Hair follicle dermal papilla cell (primary cell): ENCODE data around the gene KRTAP4-8. TPM values are rescaled to one million over a fixed set of nuclear protein-coding genes. Genes with fewer than 3 reads are reported as not detected.

Source experiments
- total RNA-seq: library from RNA; depleted of rRNA; stranded (reverse); fragments of >200 nt; gene quantifications from 2 replicates; pipeline ENCODE4 v1.2.3, GENCODE V29; 2012

The KRTAP4-8 gene
- total RNA-seq = not detected in 2 replicates

DNA sequence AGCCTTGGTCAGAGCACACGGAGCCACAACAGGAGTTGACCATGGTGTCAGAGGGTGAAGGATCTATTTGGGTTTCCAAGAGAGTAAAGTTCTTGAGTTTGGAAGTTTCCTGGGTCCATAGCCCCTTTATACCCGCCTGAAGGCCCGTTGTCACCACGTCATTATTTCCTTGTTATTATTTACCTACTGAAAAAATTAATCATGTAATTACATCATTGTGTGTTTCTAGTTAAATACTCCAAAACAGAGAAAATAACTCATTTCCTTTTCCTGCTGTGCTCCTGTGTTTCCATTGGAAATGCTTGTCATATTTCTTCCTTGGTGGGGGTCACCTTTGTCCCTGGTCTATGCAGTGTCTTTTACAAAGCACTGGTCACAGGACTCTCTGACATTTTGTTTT, at the start of gene KRTAP4-8:
TSS of gene KRTAP4-8 (minus strand) at position 101 of the 400 bp plus-strand sequence. CDS start at position 43, 58 bp downstream.

DNA sequence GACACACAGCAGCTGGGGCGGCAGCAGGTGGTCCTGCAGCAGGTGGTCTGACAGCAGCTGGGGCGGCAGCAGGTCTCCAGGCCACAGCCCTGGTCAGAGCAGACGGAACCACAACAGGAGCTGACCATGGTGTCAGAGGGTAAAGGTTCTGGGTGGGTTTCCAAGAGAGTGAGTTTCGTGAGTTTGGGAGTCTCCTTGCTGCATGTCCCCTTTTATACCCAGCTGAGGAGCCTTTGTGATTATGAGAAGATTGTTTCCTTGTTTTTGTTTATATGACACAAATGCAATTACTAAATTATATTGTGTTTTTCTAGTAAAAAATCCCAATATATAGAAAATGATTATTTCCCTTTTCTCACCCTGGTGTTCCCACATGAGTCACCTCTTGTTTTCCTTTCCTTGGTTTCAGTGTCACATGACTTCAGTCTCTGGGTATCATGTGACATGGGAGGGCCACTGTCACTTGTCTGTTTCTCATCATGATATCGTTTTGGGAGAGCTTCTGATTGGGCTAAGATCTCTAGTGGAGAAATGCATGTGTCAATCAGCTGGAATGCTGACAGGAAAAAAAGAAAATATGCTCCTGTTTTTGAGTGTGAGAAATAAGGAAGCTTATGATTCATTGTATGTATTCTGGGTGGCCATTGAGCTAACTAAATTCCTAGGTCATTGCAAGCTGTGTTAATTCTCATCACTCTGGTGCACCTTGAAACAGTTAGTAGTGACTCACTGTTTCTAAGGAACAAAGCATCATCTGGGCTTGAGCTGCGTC, 42.6 kb upstream of the KRTAP4-8 start, which contains the start of gene KRTAP4-6:
TSS of gene KRTAP4-6 (minus strand) at position 185 of the 772 bp plus-strand sequence. CDS start at position 128, 57 bp downstream.

DNA sequence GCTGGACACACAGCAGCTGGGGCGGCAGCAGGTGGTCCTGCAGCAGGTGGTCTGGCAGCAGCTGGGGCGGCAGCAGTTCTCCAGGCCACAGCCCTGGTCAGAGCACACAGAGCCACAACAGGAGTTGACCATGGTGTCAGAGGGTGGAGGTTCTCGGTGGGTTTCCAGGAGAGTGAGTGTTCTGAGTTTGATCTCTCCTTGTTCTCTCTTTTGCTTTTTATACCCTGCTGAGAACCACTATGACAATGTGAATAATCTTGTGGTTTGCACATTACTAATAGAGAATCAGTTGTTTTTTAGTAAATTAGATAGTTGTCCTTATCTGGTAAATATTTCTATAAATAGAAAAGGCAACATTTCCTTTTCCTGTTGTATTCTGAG, 26.0 kb upstream of the KRTAP4-8 start, which contains the start of gene KRTAP4-12:
TSS of gene KRTAP4-12 (minus strand) at position 192 of the 381 bp plus-strand sequence. CDS start at position 132, 60 bp downstream.

DNA sequence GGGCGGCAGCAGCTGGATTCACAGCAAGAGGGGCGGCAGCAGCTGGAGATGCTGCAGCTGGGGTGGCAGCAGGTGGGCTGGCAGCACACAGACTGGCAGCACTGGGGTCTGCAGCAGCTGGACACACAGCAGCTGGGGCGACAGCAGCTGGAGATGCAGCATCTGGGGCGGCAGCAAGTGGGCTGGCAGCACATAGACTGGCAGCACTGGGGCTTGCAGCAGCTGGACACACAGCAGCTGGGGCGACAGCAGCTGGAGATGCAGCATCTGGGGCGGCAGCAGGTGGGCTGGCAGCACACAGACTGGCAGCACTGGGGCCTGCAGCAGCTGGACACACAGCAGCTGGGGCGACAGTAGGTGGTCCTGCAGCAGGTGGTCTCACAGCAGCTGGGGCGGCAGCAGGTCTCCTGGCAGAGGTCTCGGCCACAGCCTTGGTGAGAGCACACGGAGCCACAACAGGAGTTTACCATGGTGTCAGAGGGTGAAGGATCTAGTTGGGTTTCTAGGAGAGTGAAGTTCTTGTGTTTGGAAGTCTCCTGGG, 20.0 kb upstream of the KRTAP4-8 start, which contains the start of gene KRTAP4-11:
TSS of gene KRTAP4-11 (minus strand) at position 528 of the 541 bp plus-strand sequence. CDS start at position 470, 58 bp downstream.

DNA sequence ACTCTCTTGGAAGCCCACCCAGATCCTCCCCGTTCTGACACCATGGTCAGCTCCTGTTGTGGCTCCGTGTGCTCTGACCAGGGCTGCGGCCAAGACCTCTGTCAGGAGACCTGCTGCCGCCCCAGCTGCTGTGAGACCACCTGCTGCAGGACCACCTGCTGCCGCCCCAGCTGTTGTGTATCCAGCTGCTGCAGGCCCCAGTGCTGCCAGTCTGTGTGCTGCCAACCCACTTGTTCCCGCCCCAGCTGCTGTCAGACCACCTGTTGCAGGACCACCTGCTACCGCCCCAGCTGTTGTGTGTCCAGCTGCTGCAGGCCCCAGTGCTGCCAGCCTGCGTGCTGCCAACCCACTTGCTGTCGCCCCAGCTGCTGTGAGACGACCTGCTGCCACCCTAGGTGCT, 7.4 kb upstream of the KRTAP4-8 start, which contains the start of gene KRTAP4-9:
TSS of gene KRTAP4-9 (plus strand) at position 43 of the 400 bp plus-strand sequence. CDS start at position 43, 0 bp downstream.

DNA sequence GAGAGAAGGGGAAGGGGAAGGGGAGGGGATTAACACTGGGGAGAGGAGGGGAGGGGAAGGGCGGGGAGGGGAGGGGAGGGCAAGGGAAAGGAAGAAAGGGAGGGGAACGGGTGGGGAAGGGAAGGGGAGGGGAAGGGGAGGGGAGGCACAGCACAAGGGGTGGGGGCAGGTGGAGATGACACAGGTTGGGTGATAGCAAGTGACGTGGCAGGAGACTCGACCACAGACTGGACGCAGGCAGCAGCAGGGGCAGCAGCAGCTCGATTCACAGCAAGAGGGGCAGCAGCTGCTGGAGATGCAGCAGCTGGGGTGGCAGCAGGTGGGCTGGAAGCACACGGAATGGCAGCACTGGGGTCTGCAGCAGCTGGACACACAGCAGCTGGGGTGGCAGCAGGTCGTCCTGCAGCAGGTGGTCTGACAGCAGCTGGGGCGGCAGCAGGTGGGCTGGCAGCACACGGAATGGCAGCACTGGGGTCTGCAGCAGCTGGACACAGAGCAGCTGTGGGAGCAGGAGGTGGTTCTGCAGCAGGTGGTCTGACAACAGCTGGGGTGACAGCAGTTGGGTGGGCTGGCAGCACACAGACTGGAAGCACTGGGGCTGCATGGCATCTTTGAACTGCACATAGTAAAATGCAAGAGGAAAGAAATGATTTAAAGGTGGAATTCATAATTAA, 3.8 kb upstream of the KRTAP4-8 start, which contains the start of gene KRTAP4-16:
TSS of gene KRTAP4-16 (minus strand) at position 624 of the 674 bp plus-strand sequence. CDS start at position 624, 0 bp downstream.

DNA sequence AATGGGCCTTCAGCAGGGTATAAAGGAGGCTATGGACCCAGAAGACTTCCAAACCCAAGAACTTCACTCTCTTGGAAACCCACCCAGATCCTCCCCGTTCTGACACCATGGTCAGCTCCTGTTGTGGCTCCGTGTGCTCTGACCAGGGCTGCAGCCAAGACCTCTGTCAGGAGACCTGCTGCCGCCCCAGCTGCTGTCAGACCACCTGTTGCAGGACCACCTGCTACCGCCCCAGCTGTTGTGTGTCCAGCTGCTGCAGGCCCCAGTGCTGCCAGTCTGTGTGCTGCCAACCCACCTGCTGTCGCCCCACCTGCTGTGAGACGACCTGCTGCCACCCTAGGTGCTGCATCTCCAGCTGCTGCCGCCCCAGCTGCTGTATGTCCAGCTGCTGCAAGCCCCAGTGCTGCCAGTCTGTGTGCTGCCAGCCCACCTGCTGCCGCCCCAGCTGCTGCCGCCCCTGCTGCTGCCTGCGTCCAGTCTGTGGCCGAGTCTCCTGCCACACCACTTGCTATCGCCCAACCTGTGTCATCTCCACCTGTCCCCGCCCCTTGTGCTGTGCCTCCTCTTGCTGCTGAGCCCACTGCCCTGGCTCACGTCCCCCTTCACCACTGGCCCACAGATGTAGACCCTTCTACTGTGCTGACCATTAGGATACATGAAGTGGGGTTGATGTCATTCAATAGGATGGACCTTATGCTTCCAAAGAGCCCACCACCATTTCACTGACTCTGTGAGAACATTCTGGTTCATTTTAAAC, 13.7 kb downstream of the KRTAP4-8 start, which contains the start of gene KRTAP4-7:
TSS of gene KRTAP4-7 (plus strand) at position 51 of the 757 bp plus-strand sequence. CDS start at position 108, 57 bp downstream.

DNA sequence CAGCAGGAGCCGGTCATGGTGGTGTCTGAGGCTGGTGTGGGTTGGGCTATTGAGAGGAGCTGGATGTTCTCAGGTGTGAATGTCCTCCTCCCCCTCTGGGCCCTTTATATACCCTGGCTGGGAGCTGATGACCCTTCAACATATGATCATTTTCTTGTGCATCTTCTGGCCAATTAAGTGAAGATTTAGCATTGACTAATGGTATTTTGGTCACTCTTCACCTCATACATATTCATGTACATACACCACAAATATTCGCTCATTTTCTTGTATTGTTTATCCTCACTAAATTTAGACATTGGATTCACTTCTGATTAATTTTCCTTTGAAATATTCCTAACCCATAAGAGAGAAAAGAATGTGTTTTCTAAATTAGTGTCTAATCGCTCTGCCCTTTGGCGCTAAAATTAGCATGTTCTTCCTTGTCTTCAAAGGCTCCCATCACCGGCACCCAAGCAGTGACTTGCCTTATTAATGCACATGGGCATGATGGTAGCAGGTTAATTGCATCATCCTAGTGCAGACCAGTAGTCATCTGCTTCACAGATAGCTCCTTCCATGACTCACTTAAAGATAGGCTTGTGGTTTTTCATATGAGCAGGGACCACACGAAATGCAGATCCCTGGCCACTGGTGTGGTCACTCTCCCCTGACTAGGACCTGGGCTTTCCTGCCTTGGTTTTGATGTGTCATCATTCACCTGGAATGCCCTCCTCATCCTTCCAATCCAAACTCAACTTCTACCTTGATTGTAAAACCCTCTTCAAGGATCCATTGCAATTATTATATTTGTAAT, 31.9 kb downstream of the KRTAP4-8 start, which contains the start of gene KRTAP2-4:
TSS of gene KRTAP2-4 (minus strand) at position 51 of the 796 bp plus-strand sequence. CDS start at position 17, 34 bp downstream.

DNA sequence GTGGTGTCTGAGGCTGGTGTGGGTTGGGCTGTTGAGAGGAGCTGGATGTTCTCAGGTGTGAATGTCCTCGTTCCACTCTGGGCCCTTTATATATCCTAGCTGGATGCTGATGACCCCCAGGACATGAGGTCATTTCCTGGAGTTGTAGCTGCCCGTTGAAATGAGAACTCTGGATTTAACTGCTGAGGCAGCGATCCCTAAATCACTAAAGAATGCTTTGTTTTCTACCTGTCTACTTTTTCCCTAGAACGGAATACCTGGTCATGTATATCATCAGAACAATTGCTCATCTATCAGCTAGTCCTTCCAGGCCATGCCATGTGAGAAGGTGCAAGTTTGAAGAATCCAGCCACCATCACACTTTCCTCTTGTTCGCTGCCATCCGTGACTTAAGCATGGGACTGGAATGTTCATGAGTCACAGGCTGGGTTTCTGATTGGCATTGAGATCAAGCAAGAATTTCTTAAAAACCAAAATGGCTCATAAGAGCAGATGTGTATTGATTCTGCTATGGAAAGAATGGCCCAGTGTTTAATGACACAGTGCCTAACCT, 37.8 kb downstream of the KRTAP4-8 start, which contains the start of gene KRTAP2-3:
TSS of gene KRTAP2-3 (minus strand) at position 63 of the 553 bp plus-strand sequence. CDS start 64 bp downstream, outside the sequence.

DNA sequence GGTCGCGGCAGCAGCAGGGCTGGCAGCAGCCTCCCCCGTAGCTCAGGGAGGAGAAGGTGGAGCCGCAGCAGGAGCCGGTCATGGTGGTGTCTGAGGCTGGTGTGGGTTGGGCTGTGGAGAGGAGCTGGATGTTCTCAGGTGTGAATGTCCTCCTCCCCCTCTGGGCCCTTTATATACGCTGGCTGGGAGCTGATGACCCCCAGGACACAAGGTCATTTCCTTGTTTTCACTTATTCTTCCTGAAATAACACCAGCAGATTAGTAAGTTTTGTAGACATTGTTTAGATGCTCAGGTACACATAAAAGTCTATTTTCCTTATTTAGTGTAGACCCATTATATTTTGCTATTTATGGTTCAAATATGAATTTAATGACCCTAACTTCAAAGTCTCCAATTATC, 42.8 kb downstream of the KRTAP4-8 start, which contains the start of gene KRTAP2-2:
TSS of gene KRTAP2-2 (minus strand) at position 101 of the 400 bp plus-strand sequence. CDS start at position 82, 19 bp downstream.

Other genes with a start within 250 kb of the KRTAP4-8 start
- not detected in 2 replicates for gene KRT12, start 230.9 kb downstream of the KRTAP4-8 start, total RNA-seq
- not detected in 2 replicates for gene KRT20, start 212.9 kb downstream of the KRTAP4-8 start, total RNA-seq
- 0.16 and 0.85 TPM in 2 replicates for gene KRT23, start 160.5 kb downstream of the KRTAP4-8 start, total RNA-seq
- gene KRT39, start 131.2 kb downstream of the KRTAP4-8 start, total RNA-seq = not detected in 2 replicates
- not detected in 2 replicates for gene KRT40, start 113.8 kb downstream of the KRTAP4-8 start, total RNA-seq
- gene KRTAP3-3, start 104.0 kb downstream of the KRTAP4-8 start, total RNA-seq = not detected in 2 replicates
- not detected in 2 replicates for gene KRTAP3-2, start 98.2 kb downstream of the KRTAP4-8 start, total RNA-seq
- gene KRTAP3-1, start 89.0 kb downstream of the KRTAP4-8 start, total RNA-seq = not detected in 2 replicates
- 1.5 and 6.0 TPM in 2 replicates for gene KRTAP1-5, start 70.9 kb downstream of the KRTAP4-8 start, total RNA-seq
- not detected in 2 replicates for gene KRTAP1-4, start 67.9 kb downstream of the KRTAP4-8 start, total RNA-seq
- not detected in 2 replicates for gene KRTAP1-3, start 63.3 kb downstream of the KRTAP4-8 start, total RNA-seq
- not detected in 2 replicates for gene KRTAP1-1, start 56.7 kb downstream of the KRTAP4-8 start, total RNA-seq
- gene KRTAP2-1, start 50.8 kb downstream of the KRTAP4-8 start, total RNA-seq = not detected in 2 replicates
- not detected in 2 replicates for gene KRTAP2-2, start 42.9 kb downstream of the KRTAP4-8 start, total RNA-seq
- gene KRTAP2-3, start 38.0 kb downstream of the KRTAP4-8 start, total RNA-seq = not detected in 2 replicates
- gene KRTAP2-4, start 32.3 kb downstream of the KRTAP4-8 start, total RNA-seq = not detected in 2 replicates
- not detected in 2 replicates for gene KRTAP4-7, start 14.0 kb downstream of the KRTAP4-8 start, total RNA-seq
- not detected in 2 replicates for gene KRTAP4-16, start 4.1 kb upstream of the KRTAP4-8 start, total RNA-seq
- gene KRTAP4-9, start 7.2 kb upstream of the KRTAP4-8 start, total RNA-seq = not detected in 2 replicates
- not detected in 2 replicates for gene KRTAP4-11, start 20.2 kb upstream of the KRTAP4-8 start, total RNA-seq
- gene KRTAP4-12, start 26.0 kb upstream of the KRTAP4-8 start, total RNA-seq = not detected in 2 replicates
- gene KRTAP4-6, start 42.4 kb upstream of the KRTAP4-8 start, total RNA-seq = not detected in 2 replicates
- not detected in 2 replicates for gene KRTAP4-5, start 51.7 kb upstream of the KRTAP4-8 start, total RNA-seq
- not detected in 2 replicates for gene KRTAP4-4, start 62.6 kb upstream of the KRTAP4-8 start, total RNA-seq
- gene KRTAP4-3, start 70.1 kb upstream of the KRTAP4-8 start, total RNA-seq = not detected in 2 replicates
- not detected in 2 replicates for gene KRTAP4-2, start 80.1 kb upstream of the KRTAP4-8 start, total RNA-seq
- not detected in 2 replicates for gene KRTAP4-1, start 86.8 kb upstream of the KRTAP4-8 start, total RNA-seq
- gene KRTAP9-1, start 91.7 kb upstream of the KRTAP4-8 start, total RNA-seq = not detected in 2 replicates
- not detected in 2 replicates for gene KRTAP9-2, start 128.5 kb upstream of the KRTAP4-8 start, total RNA-seq
- gene KRTAP9-3, start 134.3 kb upstream of the KRTAP4-8 start, total RNA-seq = not detected in 2 replicates
- not detected in 2 replicates for gene KRTAP9-8, start 139.9 kb upstream of the KRTAP4-8 start, total RNA-seq
- not detected in 2 replicates for gene KRTAP9-4, start 151.5 kb upstream of the KRTAP4-8 start, total RNA-seq
- gene KRTAP9-9, start 157.2 kb upstream of the KRTAP4-8 start, total RNA-seq = not detected in 2 replicates
- not detected in 2 replicates for gene KRTAP9-6, start 167.2 kb upstream of the KRTAP4-8 start, total RNA-seq
- not detected in 2 replicates for gene KRTAP9-7, start 177.6 kb upstream of the KRTAP4-8 start, total RNA-seq
- gene KRTAP29-1, start 204.7 kb upstream of the KRTAP4-8 start, total RNA-seq = not detected in 2 replicates
- gene KRTAP16-1, start 211.2 kb upstream of the KRTAP4-8 start, total RNA-seq = not detected in 2 replicates
- gene KRTAP17-1, start 217.6 kb upstream of the KRTAP4-8 start, total RNA-seq = not detected in 2 replicates